ENCODE results near the gene SEMA7A.
A peak's percentile ranks its signal among the peaks of the same experiment; 100 is the strongest.

SEMA7A gene

GRCh38 chr15:74373731-74374647, 59.8 kb downstream of the SEMA7A start:
- H3K4me2 ChIP-seq, result peak overlapping the region; percentile 80
- peak overlapping the region; percentile 93 for H2AFZ ChIP-seq (ENCODE audit: low read depth)
- H3K36me3 ChIP-seq (ENCODE audit: insufficient read depth), result no peaks in the 10 kb centered on the region
- no peak overlapping the region for H3K4me3 ChIP-seq (IDR thresholded peaks at IDR 0.05; ENCODE audit: insufficient read depth, low read depth, low read length)
- H4K20me1 ChIP-seq (ENCODE audit: insufficient read depth), result no peaks in the 10 kb centered on the region
- H3K27me3 ChIP-seq (ENCODE audit: insufficient read depth, low read depth), result peaks cover 12% of the 10 kb centered on the region; the same call in 1 of the 2 replicates
- TF ChIP-seq CTCF (conservative IDR thresholded peaks at IDR 0.05; ENCODE audit: low read depth, low read length), result peak; percentile 88
- peak overlapping the region; percentile 26; the same call in 1 of the 2 replicates for H3K9ac ChIP-seq
- H3K4me1 ChIP-seq (ENCODE audit: low read depth, poor library complexity, severe bottlenecking), result peaks cover 14% of the 10 kb centered on the region
- H3K79me2 ChIP-seq (ENCODE audit: insufficient read depth, low read depth), result no peaks in the 10 kb centered on the region
- 0 out of 2 replicates have a peak overlapping the region, but pooled peaks have one; percentile 2 for H3K27ac ChIP-seq

- Histone ChIP-seq H3K4me1 (ENCODE audit: low read depth, poor library complexity, severe bottlenecking) (peaks cover 14% of the 10 kb centered on the region), H3K4me3 (IDR thresholded peaks at IDR 0.05; ENCODE audit: insufficient read depth, low read depth, low read length) (no peak overlapping the region), H3K27me3 (ENCODE audit: insufficient read depth, low read depth) (peaks cover 12% of the 10 kb centered on the region; the same call in 1 of the 2 replicates), H2AFZ (ENCODE audit: low read depth) (peak overlapping the region; percentile 93), H3K9ac (peak overlapping the region; percentile 26; the same call in 1 of the 2 replicates), H3K36me3 (ENCODE audit: insufficient read depth) (no peaks in the 10 kb centered on the region), H3K79me2 (ENCODE audit: insufficient read depth, low read depth) (no peaks in the 10 kb centered on the region), H3K27ac (no peak overlapping the region), H4K20me1 (ENCODE audit: insufficient read depth) (no peaks in the 10 kb centered on the region), H3K4me2 (peak overlapping the region; percentile 80; the same call in 1 of the 2 replicates)
- TF ChIP-seq CTCF (conservative IDR thresholded peaks at IDR 0.05; ENCODE audit: low read depth, low read length), result no peak
Measured at GRCh38 chr15:74373056-74373650, 60.6 kb downstream of the SEMA7A start.

GRCh38 chr15:74370471-74370870, 63.3 kb downstream of the SEMA7A start:
- no peaks in the 10 kb centered on the region for H3K36me3 ChIP-seq (ENCODE audit: insufficient read depth)
- no peak overlapping the region for H3K27ac ChIP-seq
- H3K9ac ChIP-seq, result no peak overlapping the region
- no peaks in the 10 kb centered on the region for H4K20me1 ChIP-seq (ENCODE audit: insufficient read depth)
- peaks cover 12% of the 10 kb centered on the region; the same call in 1 of the 2 replicates for H3K27me3 ChIP-seq (ENCODE audit: insufficient read depth, low read depth)
- peaks cover 14% of the 10 kb centered on the region for H3K4me1 ChIP-seq (ENCODE audit: low read depth, poor library complexity, severe bottlenecking)
- no peak overlapping the region for H2AFZ ChIP-seq (ENCODE audit: low read depth)
- no peak for TF ChIP-seq CTCF (conservative IDR thresholded peaks at IDR 0.05; ENCODE audit: low read depth, low read length)
- H3K4me2 ChIP-seq, result no peak overlapping the region
- no peaks in the 10 kb centered on the region for H3K79me2 ChIP-seq (ENCODE audit: insufficient read depth, low read depth)
- no peak overlapping the region for H3K4me3 ChIP-seq (IDR thresholded peaks at IDR 0.05; ENCODE audit: insufficient read depth, low read depth, low read length)

GRCh38 chr15:74369756-74370155, 64.0 kb downstream of the SEMA7A start:
- H2AFZ ChIP-seq (ENCODE audit: low read depth), result no peak overlapping the region
- peaks cover 12% of the 10 kb centered on the region; the same call in 1 of the 2 replicates for H3K27me3 ChIP-seq (ENCODE audit: insufficient read depth, low read depth)
- no peak overlapping the region for H3K27ac ChIP-seq
- H3K36me3 ChIP-seq (ENCODE audit: insufficient read depth), result no peaks in the 10 kb centered on the region
- H3K9ac ChIP-seq, result no peak overlapping the region
- H3K4me2 ChIP-seq, result no peak overlapping the region
- H3K4me3 ChIP-seq (IDR thresholded peaks at IDR 0.05; ENCODE audit: insufficient read depth, low read depth, low read length), result no peak overlapping the region
- no peaks in the 10 kb centered on the region for H4K20me1 ChIP-seq (ENCODE audit: insufficient read depth)
- H3K79me2 ChIP-seq (ENCODE audit: insufficient read depth, low read depth), result no peaks in the 10 kb centered on the region
- H3K4me1 ChIP-seq (ENCODE audit: low read depth, poor library complexity, severe bottlenecking), result peaks cover 7% of the 10 kb centered on the region
- no peak for TF ChIP-seq CTCF (conservative IDR thresholded peaks at IDR 0.05; ENCODE audit: low read depth, low read length)
